K562 (cell line): ENCODE measurements around the gene SERTAD1. TPM values are rescaled to one million over a fixed set of nuclear protein-coding genes. Genes with fewer than 3 reads are reported as not detected.
A peak's percentile ranks its signal among the peaks of the same experiment; 100 is the strongest.

Experiments
- CBX3 ChIP-seq, 2 experiments: IDR thresholded peaks; 1 replicate in 1 of 2; 2 replicates in 1 of 2; pipeline ENCODE4 v1.6.1; 2012; ENCODE audit warnings: inconsistent platforms in 2 of 2, low read length in 2 of 2, borderline replicate concordance in 1 of 2, control low read depth in 1 of 2
- CHD4 ChIP-seq: fragments of 200-600 bp; sonication (generic); IDR thresholded peaks from 3 replicates; pipeline ENCODE4 v1.6.1; 2012; ENCODE audit warnings: low read depth, mild to moderate bottlenecking, mixed read lengths, low read length, inconsistent platforms; ENCODE audit not compliant: insufficient read depth, insufficient replicate concordance, poor library complexity, severe bottlenecking
- CSDE1 ChIP-seq, 2 experiments: fragments of 450-650 bp; IDR thresholded peaks; 2 replicates each; pipeline ENCODE4 v1.6.1; 2016; ENCODE audit warnings: mild to moderate bottlenecking in 1 of 2
- EGR1 ChIP-seq: fragments of 450-650 bp; conservative IDR thresholded peaks from 2 replicates; pipeline ENCODE4 v1.6.1; 2017; ENCODE audit warnings: mild to moderate bottlenecking
- FOSL1 ChIP-seq: fragments of 200-800 bp; sonication (Bioruptor generic); conservative IDR thresholded peaks from 2 replicates; pipeline ENCODE4 v1.6.1; 2016; ENCODE audit warnings: missing genetic modification characterization, missing compliant biosample characterization
- FUS ChIP-seq: fragments of 200-400 bp; formaldehyde crosslinking; optimal IDR thresholded peaks from 2 replicates; pipeline ENCODE3; 2017; ENCODE audit warnings: low read depth, low read length
- GATAD2A ChIP-seq: fragments of 450-650 bp; IDR thresholded peaks from 2 replicates; pipeline ENCODE4 v1.6.1; 2017
- NCOA6 ChIP-seq: fragments of 450-650 bp; IDR thresholded peaks from 2 replicates; pipeline ENCODE4 v1.6.1; 2017; ENCODE audit warnings: mild to moderate bottlenecking
- NFE2L1 ChIP-seq: fragments of 450-650 bp; IDR thresholded peaks from 2 replicates; pipeline ENCODE4 v1.6.1; 2016; ENCODE audit warnings: missing genetic modification characterization, low read depth, mild to moderate bottlenecking, missing compliant biosample characterization, moderate library complexity, borderline replicate concordance
- RFX1 ChIP-seq: fragments of 450-650 bp; IDR thresholded peaks from 2 replicates; pipeline ENCODE4 v1.6.1; 2016; ENCODE audit warnings: mild to moderate bottlenecking, moderate library complexity
- SMAD2 ChIP-seq: fragments of 150-350 bp; IDR thresholded peaks from 2 replicates; pipeline ENCODE4 v1.6.1; 2014; ENCODE audit warnings: low read depth, mild to moderate bottlenecking, low read length
- SRSF9 ChIP-seq: fragments of 200-400 bp; formaldehyde crosslinking; IDR thresholded peaks from 2 replicates; pipeline ENCODE4 v1.6.1; 2017; ENCODE audit warnings: low read depth, low read length, borderline replicate concordance
- ZFP30 ChIP-seq: fragments of 250-450 bp; sonication (Bioruptor Pico); IDR thresholded peaks from 2 replicates; pipeline ENCODE4 v1.8.0; 2022; ENCODE audit warnings: moderate library complexity, mild to moderate bottlenecking, inconsistent platforms, borderline replicate concordance
- ZNF217 ChIP-seq: sonication (generic); formaldehyde crosslinking; IDR thresholded peaks from 2 replicates; pipeline ENCODE4 v1.8.0; 2022; ENCODE audit warnings: mild to moderate bottlenecking, missing genetic modification reagents
- ZNF830 ChIP-seq: fragments of 250-450 bp; sonication (Bioruptor Pico); IDR thresholded peaks from 2 replicates; pipeline ENCODE4 v1.5.0; 2021; ENCODE audit warnings: mild to moderate bottlenecking
- polyA plus RNA-seq, 8 experiments: library from polyadenylated mRNA; depleted of rRNA in 4 of 8; stranded (reverse) in 5 of 8; unstranded in 3 of 8; fragments of >200 nt; fragmentation: Nextera tagmentation in 2 of 8; fragmentation: Illumina TruSeq in 1 of 8; extraction: Ambion mirVana in 2 of 8; extraction: Trizol in 1 of 8; gene quantifications; 2 replicates each; pipeline versions ENCODE4 v1.2.1 to v1.2.3, GENCODE V29; 2011 to 2014; ENCODE audit warnings: inconsistent platforms in 1 of 8, missing spikeins in 1 of 8
- total RNA-seq, 7 experiments: library from RNA; depleted of rRNA in 6 of 7; stranded (reverse); fragments of >200 nt in 6 of 7; fragmentation: Illumina TruSeq in 2 of 7; extraction: Trizol in 2 of 7; gene quantifications; 2 replicates each; pipeline versions ENCODE4 v1.2.1 to v1.2.3, GENCODE V29; 2011 to 2021; ENCODE audit warnings: low replicate concordance in 1 of 7
- TF ChIP-seq, protein P1 (sequence below): fragments of 450-650 bp; IDR thresholded peaks from 2 replicates; pipeline ENCODE4 v1.7.1; 2018; ENCODE audit warnings: mild to moderate bottlenecking, low read depth; ENCODE audit not compliant: partially characterized antibody
- TF ChIP-seq, protein P2 (sequence below), 2 experiments: fragments of 450-650 bp in 1 of 2; sonication (generic) in 1 of 2; formaldehyde crosslinking in 1 of 2; IDR thresholded peaks in 1 of 2; conservative IDR thresholded peaks in 1 of 2; 2 replicates each; pipeline versions ENCODE4 v1.6.1 to v1.8.1; 2016 to 2023; ENCODE audit warnings: mild to moderate bottlenecking in 2 of 2, moderate library complexity in 2 of 2, inconsistent platforms in 1 of 2, missing genetic modification reagents in 1 of 2
- TF ChIP-seq, protein P3 (sequence below): IDR thresholded peaks from 2 replicates; pipeline ENCODE4 v1.6.1; 2016; ENCODE audit warnings: missing genetic modification characterization, missing compliant biosample characterization
- TF ChIP-seq, protein P4 (sequence below): fragments of 250-450 bp; sonication (Bioruptor Pico); IDR thresholded peaks from 2 replicates; pipeline ENCODE4 v1.9.0; 2021; ENCODE audit warnings: mild to moderate bottlenecking, inconsistent platforms

The SERTAD1 gene
- total and polyA plus RNA-seq, 9 of the 15 experiments (the other 6 are each of a cell fraction or from before 2014, with no cell fraction given): 0.15 to 8.7 (median 4.9) TPM

DNA sequence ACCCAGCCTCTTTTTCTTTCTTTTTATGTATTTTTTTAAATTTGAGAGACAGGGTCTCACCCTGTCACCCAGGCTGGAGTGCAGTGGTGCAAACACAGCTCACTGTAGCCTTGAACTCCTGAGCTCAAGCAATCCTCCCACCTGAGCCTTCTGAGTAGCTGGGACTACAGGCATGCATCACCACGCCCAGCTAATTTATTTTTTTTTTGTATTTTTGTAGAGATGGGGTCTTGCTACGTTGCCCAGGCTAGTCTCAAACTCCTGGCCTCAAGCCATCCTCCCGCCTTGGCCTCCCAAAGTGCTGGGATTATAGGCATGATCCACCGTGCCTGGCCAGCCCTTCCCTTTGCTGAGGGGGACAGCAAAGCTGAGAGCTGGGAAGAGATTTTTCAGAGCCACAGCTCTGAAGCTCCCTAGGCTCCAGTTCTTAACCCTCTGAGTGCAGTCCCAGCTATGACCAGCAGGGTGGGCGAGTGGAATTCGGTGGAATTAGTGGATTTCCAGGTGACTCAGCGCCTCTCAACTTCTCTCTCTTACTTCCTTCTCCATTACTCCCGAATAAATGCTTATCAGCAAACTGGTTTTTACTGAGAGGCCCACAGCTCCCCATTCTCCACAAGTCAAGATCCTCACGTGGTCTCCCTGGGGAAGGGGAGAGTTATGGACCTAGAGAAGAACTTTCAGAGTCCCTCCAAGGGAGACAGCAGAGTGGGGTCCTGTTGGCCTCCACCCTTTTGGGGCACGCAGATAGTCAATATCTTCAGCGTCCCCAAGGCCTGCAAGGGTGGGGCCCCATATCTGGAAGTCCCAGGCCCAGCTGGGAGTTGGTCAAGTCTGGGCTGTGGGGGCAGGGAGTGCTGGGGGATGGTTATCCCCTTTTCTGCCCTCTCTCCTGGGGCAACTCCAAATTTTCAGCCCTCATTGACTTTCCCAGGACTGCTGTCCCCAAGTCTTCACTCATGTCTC lies 38.5 kb upstream of the SERTAD1 start (continued):
- TF ChIP-seq, protein P1, sequence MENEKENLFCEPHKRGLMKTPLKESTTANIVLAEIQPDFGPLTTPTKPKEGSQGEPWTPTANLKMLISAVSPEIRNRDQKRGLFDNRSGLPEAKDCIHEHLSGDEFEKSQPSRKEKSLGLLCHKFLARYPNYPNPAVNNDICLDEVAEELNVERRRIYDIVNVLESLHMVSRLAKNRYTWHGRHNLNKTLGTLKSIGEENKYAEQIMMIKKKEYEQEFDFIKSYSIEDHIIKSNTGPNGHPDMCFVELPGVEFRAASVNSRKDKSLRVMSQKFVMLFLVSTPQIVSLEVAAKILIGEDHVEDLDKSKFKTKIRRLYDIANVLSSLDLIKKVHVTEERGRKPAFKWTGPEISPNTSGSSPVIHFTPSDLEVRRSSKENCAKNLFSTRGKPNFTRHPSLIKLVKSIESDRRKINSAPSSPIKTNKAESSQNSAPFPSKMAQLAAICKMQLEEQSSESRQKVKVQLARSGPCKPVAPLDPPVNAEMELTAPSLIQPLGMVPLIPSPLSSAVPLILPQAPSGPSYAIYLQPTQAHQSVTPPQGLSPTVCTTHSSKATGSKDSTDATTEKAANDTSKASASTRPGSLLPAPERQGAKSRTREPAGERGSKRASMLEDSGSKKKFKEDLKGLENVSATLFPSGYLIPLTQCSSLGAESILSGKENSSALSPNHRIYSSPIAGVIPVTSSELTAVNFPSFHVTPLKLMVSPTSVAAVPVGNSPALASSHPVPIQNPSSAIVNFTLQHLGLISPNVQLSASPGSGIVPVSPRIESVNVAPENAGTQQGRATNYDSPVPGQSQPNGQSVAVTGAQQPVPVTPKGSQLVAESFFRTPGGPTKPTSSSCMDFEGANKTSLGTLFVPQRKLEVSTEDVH: no peak
- TF ChIP-seq ZNF217 (no peak), NCOA6 (no peak), SMAD2 (no peak), RFX1 (no peak), ZNF830 (CRISPR knock-in tag) (no peak), CSDE1 (IDR thresholded peaks at IDR 0.05) (no peak), FOSL1 (peak; percentile 94), CHD4 (no peak), EGR1 (peak; percentile 30; the same call in 1 of the 2 replicates), FUS (no peak), ZFP30 (CRISPR knock-in tag) (no peak), NFE2L1 (tag) (peak; percentile 25; the same call in 1 of the 2 replicates), SRSF9 (no peak), GATAD2A (peak; percentile 95), CBX3 (IDR thresholded peaks at IDR 0.05; ENCODE audit: borderline replicate concordance in 1 of 2, low read length in 2 of 2) (no peak)
- TF ChIP-seq, protein P2, sequence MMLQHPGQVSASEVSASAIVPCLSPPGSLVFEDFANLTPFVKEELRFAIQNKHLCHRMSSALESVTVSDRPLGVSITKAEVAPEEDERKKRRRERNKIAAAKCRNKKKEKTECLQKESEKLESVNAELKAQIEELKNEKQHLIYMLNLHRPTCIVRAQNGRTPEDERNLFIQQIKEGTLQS (IDR thresholded peaks at IDR 0.05): peak; percentile 84
- TF ChIP-seq, protein P2 (CRISPR knock-in tag; conservative IDR thresholded peaks at IDR 0.05): no peak
- TF ChIP-seq, protein P3, sequence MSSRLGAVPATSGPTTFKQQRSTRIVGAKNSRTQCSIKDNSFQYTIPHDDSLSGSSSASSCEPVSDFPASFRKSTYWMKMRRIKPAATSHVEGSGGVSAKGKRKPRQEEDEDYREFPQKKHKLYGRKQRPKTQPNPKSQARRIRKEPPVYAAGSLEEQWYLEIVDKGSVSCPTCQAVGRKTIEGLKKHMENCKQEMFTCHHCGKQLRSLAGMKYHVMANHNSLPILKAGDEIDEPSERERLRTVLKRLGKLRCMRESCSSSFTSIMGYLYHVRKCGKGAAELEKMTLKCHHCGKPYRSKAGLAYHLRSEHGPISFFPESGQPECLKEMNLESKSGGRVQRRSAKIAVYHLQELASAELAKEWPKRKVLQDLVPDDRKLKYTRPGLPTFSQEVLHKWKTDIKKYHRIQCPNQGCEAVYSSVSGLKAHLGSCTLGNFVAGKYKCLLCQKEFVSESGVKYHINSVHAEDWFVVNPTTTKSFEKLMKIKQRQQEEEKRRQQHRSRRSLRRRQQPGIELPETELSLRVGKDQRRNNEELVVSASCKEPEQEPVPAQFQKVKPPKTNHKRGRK (tag): no peak
- TF ChIP-seq, protein P4, sequence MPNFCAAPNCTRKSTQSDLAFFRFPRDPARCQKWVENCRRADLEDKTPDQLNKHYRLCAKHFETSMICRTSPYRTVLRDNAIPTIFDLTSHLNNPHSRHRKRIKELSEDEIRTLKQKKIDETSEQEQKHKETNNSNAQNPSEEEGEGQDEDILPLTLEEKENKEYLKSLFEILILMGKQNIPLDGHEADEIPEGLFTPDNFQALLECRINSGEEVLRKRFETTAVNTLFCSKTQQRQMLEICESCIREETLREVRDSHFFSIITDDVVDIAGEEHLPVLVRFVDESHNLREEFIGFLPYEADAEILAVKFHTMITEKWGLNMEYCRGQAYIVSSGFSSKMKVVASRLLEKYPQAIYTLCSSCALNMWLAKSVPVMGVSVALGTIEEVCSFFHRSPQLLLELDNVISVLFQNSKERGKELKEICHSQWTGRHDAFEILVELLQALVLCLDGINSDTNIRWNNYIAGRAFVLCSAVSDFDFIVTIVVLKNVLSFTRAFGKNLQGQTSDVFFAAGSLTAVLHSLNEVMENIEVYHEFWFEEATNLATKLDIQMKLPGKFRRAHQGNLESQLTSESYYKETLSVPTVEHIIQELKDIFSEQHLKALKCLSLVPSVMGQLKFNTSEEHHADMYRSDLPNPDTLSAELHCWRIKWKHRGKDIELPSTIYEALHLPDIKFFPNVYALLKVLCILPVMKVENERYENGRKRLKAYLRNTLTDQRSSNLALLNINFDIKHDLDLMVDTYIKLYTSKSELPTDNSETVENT: no peak
